AG04450 (cell line): Measurements from ENCODE around the gene SEMA3G. TPM values are rescaled to one million over a fixed set of nuclear protein-coding genes. Genes with fewer than 3 reads are reported as not detected.

ENCODE experiments used
- CTCF ChIA-PET: fragments of 300-600, 350-600 bp; formaldehyde crosslinking; extraction: SDS; loops from one replicate; lab custom pipeline; 2022; ENCODE audit warnings: antibody characterized with exemption, inconsistent platforms; lab: Charles Lee
- POLR2A ChIA-PET: fragments of 350-600 bp; formaldehyde crosslinking; extraction: SDS; loops from one replicate; lab custom pipeline; 2021; ENCODE audit warnings: antibody characterized with exemption, inconsistent platforms; lab: Yijun Ruan, JAX
- DNase-seq: peaks from one replicate; pipeline ENCODE4 v3.0.0-alpha.2; 2011; ENCODE audit warnings: low read depth, low spot score
- H3K27ac ChIP-seq: one replicate; pipeline ENCODE4 v1.5.1; 2012; ENCODE audit warnings: low read depth, low read length, control low read depth
- H3K27me3 ChIP-seq: one replicate; pipeline ENCODE4 v1.6.0; 2012; ENCODE audit warnings: low read length; ENCODE audit not compliant: control insufficient read depth, insufficient read depth
- H3K4me3 ChIP-seq: 2 replicates; pipeline ENCODE4 v1.5.1; 2011; ENCODE audit warnings: mild to moderate bottlenecking, low read depth, low read length, control low read depth
- H3K9me3 ChIP-seq: 2 replicates; pipeline ENCODE4 v1.5.1; 2012; ENCODE audit warnings: low read length; ENCODE audit not compliant: control insufficient read depth, insufficient read depth
- polyA plus RNA-seq: library from polyadenylated mRNA; depleted of rRNA; stranded (reverse); fragments of >200 nt; gene quantifications from 2 replicates; pipeline ENCODE4 v1.2.3, GENCODE V29; 2011
- TF ChIP-seq, protein P1 (sequence below): IDR thresholded peaks from 2 replicates; pipeline ENCODE4 v1.5.1; 2011; ENCODE audit warnings: low read depth, low read length, control low read depth, inconsistent platforms

The SEMA3G gene
- polyA plus RNA-seq, 1 experiment = not detected

DNA sequence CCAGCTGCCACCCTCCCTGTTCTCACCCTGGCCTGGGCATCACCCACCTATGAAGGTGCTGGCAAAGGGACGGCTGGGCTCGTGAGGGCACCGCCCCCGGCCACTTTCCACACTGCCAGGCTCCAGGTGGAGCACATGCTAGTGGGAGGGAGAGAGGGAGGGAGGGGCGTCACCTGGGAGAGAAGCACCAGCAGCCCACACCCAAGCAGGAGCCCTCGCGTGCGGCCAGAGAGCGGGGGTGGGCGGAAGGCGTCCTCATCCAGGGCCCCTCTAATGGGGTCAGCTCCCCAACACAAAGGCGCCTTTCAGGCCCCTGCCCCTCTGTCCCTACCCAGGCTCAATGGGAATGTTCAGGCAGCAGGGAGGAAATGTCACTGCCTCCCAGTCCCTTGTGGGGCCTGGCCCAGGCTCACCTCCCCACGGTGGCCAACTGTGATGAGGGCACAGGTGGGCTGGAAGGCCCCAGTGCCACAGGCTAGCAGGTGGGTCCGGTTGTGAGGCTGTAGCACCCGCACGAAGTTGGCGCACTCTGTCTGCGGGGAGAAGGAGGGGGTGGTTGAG, 3.1 kb downstream of the SEMA3G start:
- ChIA-PET CTCF (interaction anchor here (0.6 to 11.7 kb wide), 2 partner anchors 13 to 56 kb away, joined by 3 to 359 read pairs; no protein-coding TSS in a partner anchor), POLR2A (no interaction called here)

DNA sequence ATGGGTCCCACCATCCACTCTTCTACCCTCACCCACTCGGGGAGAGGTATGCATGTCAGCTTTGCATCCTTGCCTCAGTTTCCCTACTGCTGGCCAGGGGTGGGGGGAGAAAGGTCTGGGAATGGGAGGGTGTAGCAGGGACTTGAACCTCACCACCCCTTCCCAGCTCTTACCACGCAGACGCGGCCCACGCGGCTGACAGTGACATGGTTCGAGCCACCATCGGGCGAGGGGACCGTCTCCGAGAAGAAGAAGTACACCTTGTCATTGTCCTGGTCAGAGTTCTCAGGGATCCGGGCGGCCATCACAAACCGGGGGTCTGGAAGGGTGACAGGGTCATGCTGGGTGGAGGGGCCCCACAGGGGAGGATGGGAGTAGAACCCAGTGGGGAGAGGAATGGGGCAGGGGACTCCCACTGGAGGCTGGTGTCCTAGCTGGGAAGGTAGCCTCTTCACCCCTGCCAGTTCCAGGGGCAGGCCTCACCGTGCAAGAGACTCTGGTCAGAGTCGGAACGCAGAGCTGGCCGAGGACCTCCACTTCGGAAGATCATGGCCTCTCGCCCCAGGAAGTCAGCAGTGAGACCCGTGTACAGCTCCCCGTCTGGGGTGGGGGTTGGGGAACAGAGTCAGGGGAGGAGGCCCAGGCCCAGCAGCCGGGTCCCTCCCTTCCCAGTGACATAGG, 3.7 kb downstream of the SEMA3G start:
- Histone ChIP-seq H3K27me3 (peaks cover 6% of the 10 kb centered on the region), H3K27ac (no peak overlapping the region), H3K9me3 (no peaks in the 10 kb centered on the region), H3K4me3 (no peak overlapping the region)
- TF ChIP-seq, protein P1, sequence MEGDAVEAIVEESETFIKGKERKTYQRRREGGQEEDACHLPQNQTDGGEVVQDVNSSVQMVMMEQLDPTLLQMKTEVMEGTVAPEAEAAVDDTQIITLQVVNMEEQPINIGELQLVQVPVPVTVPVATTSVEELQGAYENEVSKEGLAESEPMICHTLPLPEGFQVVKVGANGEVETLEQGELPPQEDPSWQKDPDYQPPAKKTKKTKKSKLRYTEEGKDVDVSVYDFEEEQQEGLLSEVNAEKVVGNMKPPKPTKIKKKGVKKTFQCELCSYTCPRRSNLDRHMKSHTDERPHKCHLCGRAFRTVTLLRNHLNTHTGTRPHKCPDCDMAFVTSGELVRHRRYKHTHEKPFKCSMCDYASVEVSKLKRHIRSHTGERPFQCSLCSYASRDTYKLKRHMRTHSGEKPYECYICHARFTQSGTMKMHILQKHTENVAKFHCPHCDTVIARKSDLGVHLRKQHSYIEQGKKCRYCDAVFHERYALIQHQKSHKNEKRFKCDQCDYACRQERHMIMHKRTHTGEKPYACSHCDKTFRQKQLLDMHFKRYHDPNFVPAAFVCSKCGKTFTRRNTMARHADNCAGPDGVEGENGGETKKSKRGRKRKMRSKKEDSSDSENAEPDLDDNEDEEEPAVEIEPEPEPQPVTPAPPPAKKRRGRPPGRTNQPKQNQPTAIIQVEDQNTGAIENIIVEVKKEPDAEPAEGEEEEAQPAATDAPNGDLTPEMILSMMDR = no peak
- no peak for DNase-seq
- ChIA-PET CTCF (interaction anchor here (1.0 to 11.7 kb wide), 2 partner anchors 12 to 29 kb away, joined by 3 to 359 read pairs; no protein-coding TSS in a partner anchor), POLR2A (no interaction called here)

More for the DNA sequence above, 3.1 kb downstream of the SEMA3G start:
- Histone ChIP-seq H3K27me3 (peaks cover 6% of the 10 kb centered on the region), H3K9me3 (no peaks in the 10 kb centered on the region), H3K4me3 (no peak overlapping the region), H3K27ac (no peak overlapping the region)
- no peak for DNase-seq
- TF ChIP-seq, protein P1 = no peak

DNA sequence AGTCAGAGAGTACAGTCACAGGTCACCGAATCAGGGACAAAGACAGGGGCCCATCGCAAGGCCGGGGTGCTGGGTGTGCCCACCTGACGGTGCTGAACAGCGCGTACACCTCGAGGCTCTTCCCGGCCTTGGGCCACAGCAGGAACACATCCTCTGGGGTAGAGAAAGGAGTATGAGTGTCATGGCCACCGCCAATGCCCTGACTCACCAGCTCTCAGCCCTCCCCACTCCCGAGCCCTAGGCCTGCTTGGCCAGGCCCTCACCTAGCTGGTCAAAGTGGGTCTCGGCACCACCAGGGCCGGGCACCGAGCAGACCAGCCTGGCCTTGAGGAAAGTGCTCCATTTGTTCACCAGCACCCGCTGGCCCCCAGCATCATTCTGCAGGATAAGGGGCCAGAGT, 4.2 kb downstream of the SEMA3G start:
- Histone ChIP-seq H3K4me3 (no peak overlapping the region), H3K27ac (no peak overlapping the region), H3K27me3 (peaks cover 6% of the 10 kb centered on the region), H3K9me3 (no peaks in the 10 kb centered on the region)
- TF ChIP-seq, protein P1 = no peak
- CTCF ChIA-PET = interaction anchor here (1.0 kb wide), 1 partner anchor 28 kb away, joined by 3 read pairs; no protein-coding TSS in a partner anchor
- POLR2A ChIA-PET = no interaction called here
- DNase-seq = no peak

DNA sequence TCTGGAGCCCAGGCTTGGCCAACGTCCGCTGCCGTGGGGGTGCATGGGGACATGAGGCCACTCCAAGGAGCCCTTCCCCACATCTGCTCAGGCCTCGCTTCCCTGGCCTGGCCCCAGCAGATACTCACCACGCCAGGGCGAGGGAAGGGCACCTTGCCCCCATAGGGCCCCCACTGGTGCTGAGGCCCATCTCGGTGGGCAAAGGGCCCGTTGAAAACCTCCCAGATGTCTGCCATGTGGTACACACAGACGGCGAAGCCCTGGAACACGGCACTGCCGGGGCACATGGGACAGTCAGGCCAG, 4.7 kb downstream of the SEMA3G start:
- Histone ChIP-seq H3K4me3 (no peak overlapping the region), H3K27ac (no peak overlapping the region), H3K9me3 (no peaks in the 10 kb centered on the region), H3K27me3 (peaks cover 6% of the 10 kb centered on the region)
- no peak for DNase-seq
- CTCF ChIA-PET = no interaction called here
- POLR2A ChIA-PET = no interaction called here
- TF ChIP-seq, protein P1 = no peak
